B cell (primary cell): Measurements from ENCODE around the gene CCDC183. TPM values are rescaled to one million over a fixed set of nuclear protein-coding genes. Genes with fewer than 3 reads are reported as not detected.

Experiments used
- ATAC-seq: fragments of 200-7000 bp; cut with Tn5 transposase; one replicate; pipeline ENCODE4 v1.10.0; 2021; ENCODE audit warnings: low read depth, mild to moderate bottlenecking, moderate number of reproducible peaks, moderate library complexity
- CTCF ChIA-PET: fragments of 350-600 bp; sonication (Branson Sonifier 250); formaldehyde crosslinking; loops from one replicate; lab custom pipeline; 2021; ENCODE audit warnings: antibody characterized with exemption, inconsistent platforms; lab: Charles Lee
- POLR2A ChIA-PET: fragments of 350-600 bp; sonication (Branson Sonifier 250); formaldehyde crosslinking; loops from one replicate; lab custom pipeline; 2021; ENCODE audit warnings: antibody characterized with exemption; lab: Charles Lee
- DNase-seq: peaks from one replicate; pipeline ENCODE4 v3.0.0; 2013
- H2AFZ ChIP-seq: 2 replicates; pipeline ENCODE4 v1.6.1; 2012; ENCODE audit warnings: mild to moderate bottlenecking, low read depth, low read length; ENCODE audit not compliant: insufficient read depth, poor library complexity, severe bottlenecking
- H3K27ac ChIP-seq, 2 donors: 1 replicate in 1 of 2; 2 replicates in 1 of 2; pipeline ENCODE4 v1.5.1; 2012 to 2013; ENCODE audit warnings: low read length in 2 of 2, mild to moderate bottlenecking in 2 of 2, moderate library complexity in 1 of 2
- H3K27me3 ChIP-seq, 4 experiments: fragments of 200-600 bp in 1 of 4; sonication (generic) in 1 of 4; replicated peaks in 1 of 4; 1 replicate in 2 of 4; 2 replicates in 2 of 4; pipeline versions ENCODE4 v1.6.1 to v1.7.0; 2013 to 2016; ENCODE audit warnings: low read length in 3 of 4, mild to moderate bottlenecking in 2 of 4, mixed read lengths in 1 of 4, moderate library complexity in 1 of 4; ENCODE audit not compliant: insufficient read depth in 4 of 4, control insufficient read depth in 3 of 4; ENCODE audit errors: control extremely low read depth in 1 of 4
- H3K36me3 ChIP-seq, 2 experiments: replicated peaks in 1 of 2; 1 replicate in 1 of 2; 2 replicates in 1 of 2; pipeline versions ENCODE4 v1.6.1 to v1.7.1; 2013; ENCODE audit warnings: low read length in 1 of 2; ENCODE audit not compliant: insufficient read depth in 2 of 2, control insufficient read depth in 1 of 2; ENCODE audit errors: control extremely low read depth in 1 of 2, extremely low read depth in 1 of 2
- H3K4me1 ChIP-seq, 2 donors: fragments of 200-600 bp in 1 of 2; sonication (generic) in 1 of 2; 1 replicate in 1 of 2; 2 replicates in 1 of 2; pipeline versions ENCODE4 v1.5.1 to v1.6.1; 2013 to 2017; ENCODE audit warnings: low read length in 2 of 2; ENCODE audit not compliant: control insufficient read depth in 2 of 2, insufficient read depth in 2 of 2
- H3K4me2 ChIP-seq: replicated peaks from 2 replicates; pipeline ENCODE3; 2012; ENCODE audit warnings: mild to moderate bottlenecking, low read depth, low read length; ENCODE audit not compliant: poor library complexity, severe bottlenecking
- H3K4me3 ChIP-seq, 5 experiments: fragments of 200-600 bp in 1 of 5; sonication (generic) in 1 of 5; 1 replicate in 3 of 5; 2 replicates in 2 of 5; pipeline versions ENCODE4 v1.5.1 to v1.7.0; 2011 to 2016; ENCODE audit warnings: low read length in 4 of 5, mild to moderate bottlenecking in 4 of 5, low read depth in 2 of 5, control low read depth in 1 of 5, moderate library complexity in 1 of 5; ENCODE audit not compliant: insufficient read depth in 1 of 5; ENCODE audit errors: control extremely low read depth in 1 of 5, extremely low read depth in 1 of 5
- H3K79me2 ChIP-seq: fragments of 200-600 bp; sonication (generic); one replicate; pipeline ENCODE4 v1.6.0; 2016; ENCODE audit warnings: low read length; ENCODE audit not compliant: control insufficient read depth, insufficient read depth
- H3K9ac ChIP-seq: fragments of 200-600 bp; sonication (generic); 2 replicates; pipeline ENCODE4 v1.6.1; 2017; ENCODE audit warnings: mild to moderate bottlenecking, low read length, moderate library complexity
- H3K9me3 ChIP-seq, 3 donors: one replicate each; pipeline versions ENCODE4 v1.6.1 to v1.7.1; 2013; ENCODE audit warnings: low read length in 2 of 3; ENCODE audit not compliant: control insufficient read depth in 2 of 3, insufficient read depth in 1 of 3; ENCODE audit errors: control extremely low read depth in 1 of 3
- H4K20me1 ChIP-seq: 2 replicates; pipeline ENCODE4 v1.6.0; 2012; ENCODE audit warnings: mild to moderate bottlenecking, low read length; ENCODE audit not compliant: insufficient read depth, control insufficient read depth, poor library complexity, severe bottlenecking
- H3K27ac Mint-ChIP-seq: one replicate; pipeline ENCODE4 v1.8.0; 2021; ENCODE audit warnings: mixed read lengths
- H3K27me3 Mint-ChIP-seq: one replicate; pipeline ENCODE4 v1.8.0; 2021; ENCODE audit warnings: mixed read lengths
- H3K4me1 Mint-ChIP-seq: one replicate; pipeline ENCODE4 v1.8.0; 2021; ENCODE audit warnings: mixed read lengths
- H3K4me3 Mint-ChIP-seq: one replicate; pipeline ENCODE4 v1.8.0; 2021; ENCODE audit warnings: mixed read lengths
- H3K9me3 Mint-ChIP-seq: one replicate; pipeline ENCODE4 v1.8.0; 2022; ENCODE audit warnings: mixed read lengths; ENCODE audit not compliant: insufficient read depth
- CTCF ChIP-seq: fragments of 200-600 bp; IDR thresholded peaks from one replicate; pipeline ENCODE4 v1.8.0; 2022; ENCODE audit warnings: antibody characterized with exemption, mild to moderate bottlenecking
- EZH2 ChIP-seq: IDR thresholded peaks from 2 replicates; pipeline ENCODE4 v1.6.1; 2012; ENCODE audit warnings: borderline replicate concordance, low read depth, mild to moderate bottlenecking, moderate library complexity, low read length; ENCODE audit not compliant: insufficient read depth, poor library complexity, severe bottlenecking
- whole genome bisulfite sequencing: methylation state at CpG from one replicate; pipeline ENCODE4 v1.1.5; 2013; ENCODE audit warnings: missing lambda C conversion rate; ENCODE audit not compliant: insufficient coverage; 5-methylcytosine and 5-hydroxymethylcytosine counted together
- intact Hi-C: fragments of 100-400 bp; cut with micrococcal nuclease; formaldehyde crosslinking; loops from one replicate; pipeline ENCODE4 v1.10.0; 2022
- polyA plus RNA-seq: library from polyadenylated mRNA; depleted of rRNA; stranded (reverse); fragments of >200 nt; gene quantifications from 2 replicates; pipeline ENCODE4 v1.2.3, GENCODE V29; 2012
- total RNA-seq, 2 donors: library from RNA; stranded (reverse); fragments of 120-200 nt in 1 of 2; gene quantifications; 1 replicate in 1 of 2; 2 replicates in 1 of 2; pipeline versions ENCODE4 v1.2.3 to v1.2.4, GENCODE V29; 2013 to 2022

Gene CCDC183
- total and polyA plus RNA-seq, 2 donors (not counting 1 experiment from before 2014, with no cell fraction given), result 1.8 to 4.9 TPM

GRCh38 chr9:136835932-136836904 lies 40.1 kb downstream of the CCDC183 start:
- Histone ChIP-seq H3K27ac (no peak overlapping the region), H3K4me3 (no peak overlapping the region), H3K79me2 (no peaks in the 10 kb centered on the region), H3K27me3 (no peaks in the 10 kb centered on the region), H4K20me1 (no peaks in the 10 kb centered on the region), H2AFZ (no peak overlapping the region), H3K36me3 (peaks cover 0 to 12% of the 10 kb centered on the region in 2 experiments), H3K9me3 (no peaks in the 10 kb centered on the region), H3K4me2 (no peak overlapping the region), H3K9ac (no peak overlapping the region), H3K4me1 (no peaks in the 10 kb centered on the region)
- no peak for ATAC-seq
- Mint-ChIP-seq H3K27ac (no peak overlapping the region), H3K9me3 (no peaks in the 10 kb centered on the region), H3K4me3 (no peak overlapping the region), H3K4me1 (no peaks in the 10 kb centered on the region), H3K27me3 (no peaks in the 10 kb centered on the region)
- ChIA-PET CTCF (no interaction called here), POLR2A (no interaction called here)
- WGBS, result 98% methylated on average over 19 of the region's 21 CpGs
- no peak for TF ChIP-seq CTCF
- TF ChIP-seq EZH2, result no peak
- intact Hi-C loops, result no loop called here
- no peak for DNase-seq
